Suprapubic skin (tissue), 4 donors: ENCODE results near the gene ANXA4. TPM values are rescaled to one million over a fixed set of nuclear protein-coding genes. Genes with fewer than 3 reads are reported as not detected.

Experiments
- DNase-seq, 2 donors: peaks; one replicate each; pipeline ENCODE4 v3.0.0-alpha.2; 2019; ENCODE audit warnings: low spot score in 2 of 2
- H3K27ac ChIP-seq: fragments of 200-600 bp; sonication (generic); one replicate; pipeline ENCODE4 v1.5.1; 2019
- H3K27me3 ChIP-seq: fragments of 200-600 bp; sonication (generic); one replicate; pipeline ENCODE4 v1.5.1; 2019
- H3K36me3 ChIP-seq: fragments of 200-600 bp; sonication (generic); one replicate; pipeline ENCODE4 v1.5.1; 2019
- H3K4me1 ChIP-seq: fragments of 200-600 bp; sonication (generic); one replicate; pipeline ENCODE4 v1.5.1; 2019
- H3K4me3 ChIP-seq: fragments of 200-600 bp; sonication (generic); one replicate; pipeline ENCODE4 v1.5.1; 2019; ENCODE audit warnings: mild to moderate bottlenecking
- H3K9me3 ChIP-seq: fragments of 200-600 bp; sonication (generic); one replicate; pipeline ENCODE4 v1.5.1; 2019
- CTCF ChIP-seq, 2 donors: fragments of 200-600 bp in 1 of 2; fragments of 450-650 bp in 1 of 2; sonication (generic) in 1 of 2; IDR thresholded peaks; one replicate each; pipeline ENCODE4 v1.5.1; 2016 to 2019; ENCODE audit warnings: antibody characterized with exemption in 2 of 2, mild to moderate bottlenecking in 1 of 2, moderate library complexity in 1 of 2
- EP300 ChIP-seq: sonication (generic); formaldehyde crosslinking; IDR thresholded peaks from one replicate; pipeline ENCODE4 v1.6.1; 2017; ENCODE audit warnings: antibody characterized with exemption
- POLR2A ChIP-seq, 2 donors: fragments of 450-650 bp; IDR thresholded peaks; one replicate each; pipeline ENCODE4 v1.6.1; 2017; ENCODE audit warnings: antibody characterized with exemption in 2 of 2, mild to moderate bottlenecking in 2 of 2, moderate library complexity in 2 of 2
- POLR2AphosphoS5 ChIP-seq, 3 donors: sonication (generic); formaldehyde crosslinking; IDR thresholded peaks; one replicate each; pipeline ENCODE4 v1.6.1; 2017; ENCODE audit warnings: antibody characterized with exemption in 3 of 3
- WGBS: methylation state at CpG from one replicate; pipeline ENCODE4 v1.1.5; 2018; 5-methylcytosine and 5-hydroxymethylcytosine counted together
- total RNA-seq, 4 donors: library from RNA; depleted of rRNA; stranded (reverse); fragments of >200 nt; gene quantifications; one replicate each; pipeline ENCODE4 v1.1.0, GENCODE V29; 2016

Gene ANXA4
- total RNA-seq, 4 donors from 2014 or later, result 58.1 to 91.6 (median 85.8) TPM

- TF ChIP-seq EP300, result no peak
- TF ChIP-seq CTCF (IDR thresholded peaks at IDR 0.05), result no peak
- TF ChIP-seq POLR2AphosphoS5 (IDR thresholded peaks at IDR 0.05), result no peak
- no peak for TF ChIP-seq POLR2A (IDR thresholded peaks at IDR 0.05)
- Histone ChIP-seq H3K4me1 (peaks cover 15% of the 10 kb centered on the region), H3K4me3 (no peak overlapping the region), H3K27me3 (no peaks in the 10 kb centered on the region), H3K9me3 (no peaks in the 10 kb centered on the region), H3K36me3 (peaks cover 7% of the 10 kb centered on the region), H3K27ac (no peak overlapping the region)
- DNase-seq, result no peak
- 79% methylated on average over 5 of the region's 5 CpGs for WGBS
Measured at GRCh38 chr2:69836316-69836715, 94.4 kb downstream of the ANXA4 start.

- DNase-seq, result no peak
- no peaks in the 10 kb centered on the region for H3K27me3 ChIP-seq
- WGBS, result 93% methylated on average over 2 of the region's 2 CpGs
- peaks cover 5% of the 10 kb centered on the region for H3K4me1 ChIP-seq
- no peak overlapping the region for H3K4me3 ChIP-seq
- H3K36me3 ChIP-seq, result peaks cover 7% of the 10 kb centered on the region
- H3K27ac ChIP-seq, result no peak overlapping the region
- TF ChIP-seq POLR2A (IDR thresholded peaks at IDR 0.05) (no peak), POLR2AphosphoS5 (IDR thresholded peaks at IDR 0.05) (no peak), EP300 (no peak), CTCF (IDR thresholded peaks at IDR 0.05) (no peak)
- no peaks in the 10 kb centered on the region for H3K9me3 ChIP-seq
Measured at GRCh38 chr2:69837533-69837932, 95.6 kb downstream of the ANXA4 start.

- H3K4me3 ChIP-seq, result no peak overlapping the region
- no peak for TF ChIP-seq POLR2AphosphoS5 (IDR thresholded peaks at IDR 0.05)
- no peak for TF ChIP-seq CTCF (IDR thresholded peaks at IDR 0.05)
- no peak for TF ChIP-seq EP300
- no peak for TF ChIP-seq POLR2A (IDR thresholded peaks at IDR 0.05)
- H3K36me3 ChIP-seq, result peaks cover 40% of the 10 kb centered on the region
- H3K9me3 ChIP-seq, result no peaks in the 10 kb centered on the region
- no peak overlapping the region for H3K27ac ChIP-seq
- no peak for DNase-seq
- H3K4me1 ChIP-seq, result no peaks in the 10 kb centered on the region
- H3K27me3 ChIP-seq, result no peaks in the 10 kb centered on the region
Measured at GRCh38 chr2:69843993-69844392, 102.1 kb downstream of the ANXA4 start.

- no peaks in the 10 kb centered on the region for H3K27me3 ChIP-seq
- WGBS, result 95% methylated on average over 3 of the region's 3 CpGs
- H3K4me1 ChIP-seq, result no peaks in the 10 kb centered on the region
- no peak overlapping the region for H3K27ac ChIP-seq
- TF ChIP-seq EP300, result no peak
- no peaks in the 10 kb centered on the region for H3K9me3 ChIP-seq
- DNase-seq, result no peak
- H3K4me3 ChIP-seq, result no peak overlapping the region
- peaks cover 40% of the 10 kb centered on the region for H3K36me3 ChIP-seq
Measured at GRCh38 chr2:69844560-69844959, 102.6 kb downstream of the ANXA4 start.

GRCh38 chr2:69846182-69847067 is 104.5 kb downstream of the ANXA4 start:
- Histone ChIP-seq H3K27me3 (no peaks in the 10 kb centered on the region), H3K4me3 (no peak overlapping the region), H3K9me3 (no peaks in the 10 kb centered on the region), H3K4me1 (no peaks in the 10 kb centered on the region), H3K36me3 (peaks cover 50% of the 10 kb centered on the region), H3K27ac (no peak overlapping the region)
- TF ChIP-seq CTCF (IDR thresholded peaks at IDR 0.05) (no peak), EP300 (no peak), POLR2A (IDR thresholded peaks at IDR 0.05) (no peak), POLR2AphosphoS5 (IDR thresholded peaks at IDR 0.05) (no peak)
- DNase-seq, result no peak
- WGBS, result 91% methylated on average over 9 of the region's 9 CpGs
